Non-pigmented ciliary epithelial cell (primary cell): ENCODE results near the gene OGA.
A peak's percentile ranks its signal among the peaks of the same experiment; 100 is the strongest.

ENCODE experiments used
- DNase-seq: peaks from one replicate; pipeline ENCODE4 v3.0.0-alpha.2; 2010; ENCODE audit warnings: low read depth

OGA gene

GRCh38 chr10:101818119-101818871 lies at the start of gene OGA:
OGA (minus strand) TSS chr10:101818444; CDS start chr10:101818022, 422 bp downstream.
- peak; percentile 100 for DNase-seq

GRCh38 chr10:101867931-101868330 lies 49.7 kb upstream of the OGA start:
- no peak for DNase-seq

- no peak for DNase-seq
Measured at GRCh38 chr10:101859530-101859929, 41.3 kb upstream of the OGA start.

GRCh38 chr10:101858723-101859500 lies 40.7 kb upstream of the OGA start:
- DNase-seq = no peak

- DNase-seq = no peak
Measured at GRCh38 chr10:101857802-101858476, 39.7 kb upstream of the OGA start.

GRCh38 chr10:101856626-101857025 lies 38.4 kb upstream of the OGA start:
- DNase-seq = no peak

GRCh38 chr10:101851411-101852116 lies 33.3 kb upstream of the OGA start:
- no peak for DNase-seq

GRCh38 chr10:101850749-101851148 lies 32.5 kb upstream of the OGA start:
- DNase-seq = no peak

- no peak for DNase-seq
Measured at GRCh38 chr10:101848894-101849351, 30.7 kb upstream of the OGA start.

GRCh38 chr10:101848408-101848807 lies 30.2 kb upstream of the OGA start:
- DNase-seq = no peak

- DNase-seq = no peak
Measured at GRCh38 chr10:101845893-101846292, 27.6 kb upstream of the OGA start.

- DNase-seq = no peak
Measured at GRCh38 chr10:101843032-101844021, 25.1 kb upstream of the OGA start, which contains the start of gene KCNIP2. KCNIP2 (minus strand) TSS chr10:101843800; CDS start chr10:101843568, 232 bp downstream.

- DNase-seq = no peak
Measured at GRCh38 chr10:101841826-101842225, 23.6 kb upstream of the OGA start.

- no peak for DNase-seq
Measured at GRCh38 chr10:101840741-101841453, 22.7 kb upstream of the OGA start.

GRCh38 chr10:101840102-101840684 lies 21.9 kb upstream of the OGA start:
- DNase-seq = no peak

- DNase-seq = no peak
Measured at GRCh38 chr10:101839416-101840063, 21.3 kb upstream of the OGA start.

- DNase-seq = no peak
Measured at GRCh38 chr10:101839002-101839401, 20.8 kb upstream of the OGA start.

- DNase-seq = no peak
Measured at GRCh38 chr10:101838416-101838970, 20.2 kb upstream of the OGA start.

- no peak for DNase-seq
Measured at GRCh38 chr10:101837748-101838147, 19.5 kb upstream of the OGA start.
